ENCODE data around the gene DRC1. TPM values are rescaled to one million over a fixed set of nuclear protein-coding genes. Genes with fewer than 3 reads are reported as not detected.

The DRC1 gene
- total RNA-seq, 1 experiment from 2014 or later = not detected

GRCh38 chr2:26442707-26443106 lies 41.0 kb downstream of the DRC1 start:
- Histone ChIP-seq H3K56ac (ENCODE audit: insufficient read length, low read depth, low read length) (no peak overlapping the region), H3K4me2 (ENCODE audit: insufficient read depth, insufficient read length, low read length) (no peak overlapping the region), H4K5ac (ENCODE audit: insufficient read length, low read depth, low read length) (no peak overlapping the region), H3K27me3 (ENCODE audit: insufficient read depth, low read length) (no peaks in the 10 kb centered on the region), H3K79me2 (ENCODE audit: insufficient read depth, low read length) (no peaks in the 10 kb centered on the region), H3K23ac (ENCODE audit: insufficient read length, low read depth, low read length) (no peak overlapping the region), H2BK5ac (ENCODE audit: insufficient read length, low read length) (no peak overlapping the region), H2AFZ (ENCODE audit: low read length) (no peak overlapping the region), H4K20me1 (ENCODE audit: control insufficient read depth, insufficient read depth, insufficient read length) (no peaks in the 10 kb centered on the region), H3K14ac (ENCODE audit: insufficient read depth, low read length) (no peak overlapping the region), H3K4ac (ENCODE audit: low read depth, low read length) (no peak overlapping the region), H3K79me1 (ENCODE audit: insufficient read depth, low read depth, low read length, poor library complexity, severe bottlenecking) (no peaks in the 10 kb centered on the region), H2BK15ac (ENCODE audit: low read depth, low read length) (no peak overlapping the region), H4K8ac (replicated peaks; ENCODE audit: insufficient read length, low read depth, low read length) (no peak overlapping the region), H3K9ac (ENCODE audit: extremely low read depth, insufficient read length, low read length) (no peak overlapping the region), H3K27ac (ENCODE audit: insufficient read length, low read depth, low read length) (no peak overlapping the region), H3T11ph (ENCODE audit: low read length) (no peak overlapping the region), H2BK12ac (ENCODE audit: insufficient read length, low read depth, low read length) (no peak overlapping the region), H3K9me3 (ENCODE audit: control insufficient read depth, low read depth, low read length) (no peaks in the 10 kb centered on the region), H2AK5ac (ENCODE audit: insufficient read length, low read length) (no peak overlapping the region), H3K4me1 (ENCODE audit: insufficient read depth, low read length) (no peaks in the 10 kb centered on the region), H2BK120ac (ENCODE audit: low read depth, low read length, poor library complexity, severe bottlenecking) (no peak overlapping the region), H3K23me2 (ENCODE audit: insufficient read length, low read depth, low read length, poor library complexity, severe bottlenecking) (no peaks in the 10 kb centered on the region), H4K91ac (ENCODE audit: insufficient read length, low read depth, low read length) (no peak overlapping the region), H2BK20ac (ENCODE audit: low read depth, low read length, poor library complexity, severe bottlenecking) (no peak overlapping the region), H3K18ac (ENCODE audit: insufficient read length, low read depth, low read length) (no peak overlapping the region)
- no peak overlapping the region for H3K27ac Mint-ChIP-seq
- H3K9me3 Mint-ChIP-seq = no peaks in the 10 kb centered on the region
- WGBS (ENCODE audit: extremely low coverage, insufficient read length, low lambda C conversion rate) = no CpG with 5 or more reads among the region's 3 CpGs
- TF ChIP-seq CTCF (conservative IDR thresholded peaks at IDR 0.05) = no peak
- peaks cover 0 to 2% (median 0%) of the 10 kb centered on the region in 3 experiments; a peak in 1 of 7 replicates for H3K36me3 Mint-ChIP-seq (ENCODE audit: insufficient read depth in 1 of 3, low read depth in 3 of 3)
- no peaks in the 10 kb centered on the region; the same call in 1 of the 2 replicates for H3K27me3 Mint-ChIP-seq (ENCODE audit: low read depth)
- no peak overlapping the region for H3K4me3 Mint-ChIP-seq
- no peak for DNase-seq
- no peaks in the 10 kb centered on the region for H3K4me1 Mint-ChIP-seq
